GM12874 (cell line): ENCODE results near the gene MAPK7.

Experiments
- TF ChIP-seq, protein P1 (sequence below): IDR thresholded peaks from 2 replicates; pipeline ENCODE4 v1.5.1; 2011; ENCODE audit warnings: low read depth, mild to moderate bottlenecking, control low read depth, low read length, moderate library complexity; ENCODE audit not compliant: insufficient read depth

The MAPK7 gene

GRCh38 chr17:19402171-19402570 is 23.9 kb downstream of the MAPK7 start:
- TF ChIP-seq, protein P1, sequence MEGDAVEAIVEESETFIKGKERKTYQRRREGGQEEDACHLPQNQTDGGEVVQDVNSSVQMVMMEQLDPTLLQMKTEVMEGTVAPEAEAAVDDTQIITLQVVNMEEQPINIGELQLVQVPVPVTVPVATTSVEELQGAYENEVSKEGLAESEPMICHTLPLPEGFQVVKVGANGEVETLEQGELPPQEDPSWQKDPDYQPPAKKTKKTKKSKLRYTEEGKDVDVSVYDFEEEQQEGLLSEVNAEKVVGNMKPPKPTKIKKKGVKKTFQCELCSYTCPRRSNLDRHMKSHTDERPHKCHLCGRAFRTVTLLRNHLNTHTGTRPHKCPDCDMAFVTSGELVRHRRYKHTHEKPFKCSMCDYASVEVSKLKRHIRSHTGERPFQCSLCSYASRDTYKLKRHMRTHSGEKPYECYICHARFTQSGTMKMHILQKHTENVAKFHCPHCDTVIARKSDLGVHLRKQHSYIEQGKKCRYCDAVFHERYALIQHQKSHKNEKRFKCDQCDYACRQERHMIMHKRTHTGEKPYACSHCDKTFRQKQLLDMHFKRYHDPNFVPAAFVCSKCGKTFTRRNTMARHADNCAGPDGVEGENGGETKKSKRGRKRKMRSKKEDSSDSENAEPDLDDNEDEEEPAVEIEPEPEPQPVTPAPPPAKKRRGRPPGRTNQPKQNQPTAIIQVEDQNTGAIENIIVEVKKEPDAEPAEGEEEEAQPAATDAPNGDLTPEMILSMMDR: no peak

GRCh38 chr17:19403021-19403420 is 24.7 kb downstream of the MAPK7 start:
- TF ChIP-seq, protein P1: no peak

DNA sequence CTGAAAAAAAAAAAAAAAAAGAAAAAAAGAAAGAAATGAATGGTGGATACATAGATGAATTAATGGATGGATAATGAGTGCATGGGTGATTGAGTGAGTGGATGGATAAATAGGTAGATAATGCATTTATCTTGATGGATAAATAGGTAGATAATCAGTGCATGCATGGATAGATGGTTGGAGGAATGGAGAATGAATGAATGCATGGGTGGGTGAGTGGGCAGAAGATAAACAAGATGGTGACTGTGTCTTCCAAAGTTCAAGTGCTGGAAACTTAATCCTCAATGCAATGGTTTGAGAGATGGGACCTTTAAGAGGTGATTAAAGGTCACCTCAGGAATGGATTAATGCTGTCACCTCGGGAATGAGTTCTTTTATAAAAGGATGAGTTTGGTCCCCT is 26.0 kb downstream of the MAPK7 start:
- TF ChIP-seq, protein P1: no peak

DNA sequence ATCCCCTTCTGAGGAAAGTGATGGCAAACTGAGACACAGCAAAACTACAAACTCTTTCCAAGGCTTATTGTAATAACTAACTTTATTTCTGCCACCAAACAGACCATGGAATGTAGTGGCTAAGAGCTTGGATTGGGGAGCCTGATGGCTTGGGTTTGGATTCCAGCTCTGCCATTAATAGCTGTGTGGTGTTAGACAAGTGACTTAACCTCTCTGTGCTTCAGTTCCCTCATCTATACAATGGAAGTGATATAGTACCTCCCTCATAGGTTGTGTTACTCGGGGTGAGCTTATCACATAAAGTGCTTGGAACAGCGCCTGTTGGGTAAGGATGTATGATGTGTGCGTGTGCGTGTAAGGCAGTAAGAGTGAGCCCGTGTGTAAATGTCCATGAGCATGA is 26.8 kb downstream of the MAPK7 start:
- TF ChIP-seq, protein P1: no peak

GRCh38 chr17:19407601-19408345 is 29.5 kb downstream of the MAPK7 start:
- TF ChIP-seq, protein P1: no peak

- TF ChIP-seq, protein P1: no peak
These were observed 30.0 kb downstream of the MAPK7 start for GRCh38 chr17:19408346-19408710.

DNA sequence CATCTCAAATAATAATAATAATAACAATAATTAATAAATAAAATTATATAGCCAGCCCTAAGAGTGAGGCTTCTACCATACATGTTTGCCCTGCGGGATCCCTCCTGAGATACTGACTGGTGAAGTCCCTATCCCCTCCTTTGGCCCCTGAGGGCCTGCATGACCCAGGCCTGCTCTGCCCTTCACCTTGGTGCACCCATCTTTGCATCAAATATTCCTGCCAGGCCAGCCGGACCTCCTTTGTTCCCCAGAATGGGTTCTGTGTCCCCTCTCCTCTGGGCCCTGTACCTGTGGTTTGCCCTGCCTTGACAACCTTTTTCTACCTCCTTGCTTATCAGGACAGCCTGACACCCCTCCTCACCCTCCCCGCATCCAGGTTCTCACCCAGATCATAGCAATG is 30.8 kb downstream of the MAPK7 start:
- TF ChIP-seq, protein P1: no peak

- TF ChIP-seq, protein P1: no peak
These were observed 31.2 kb downstream of the MAPK7 start for GRCh38 chr17:19409509-19409908.
